NB4 (cell line): ENCODE data around the gene RBM11.
"Not testable (repeated sequence)": the region's sequence is repeated elsewhere in the genome, so short reads cannot be mapped to it uniquely, and the experiment has no call there.

Source experiments
- POLR2A ChIP-seq: IDR thresholded peaks from 2 replicates; pipeline ENCODE4 v1.6.1; 2011; ENCODE audit warnings: mild to moderate bottlenecking; ENCODE audit not compliant: insufficient read length; ENCODE audit errors: extremely low read depth
- TF ChIP-seq, protein P1 (sequence below): IDR thresholded peaks from one replicate; pipeline ENCODE4 v1.5.1; 2012; ENCODE audit warnings: low read depth, low read length

GRCh38 chr21:14166463-14167223, 49.3 kb upstream of the RBM11 start:
- TF ChIP-seq, protein P1, sequence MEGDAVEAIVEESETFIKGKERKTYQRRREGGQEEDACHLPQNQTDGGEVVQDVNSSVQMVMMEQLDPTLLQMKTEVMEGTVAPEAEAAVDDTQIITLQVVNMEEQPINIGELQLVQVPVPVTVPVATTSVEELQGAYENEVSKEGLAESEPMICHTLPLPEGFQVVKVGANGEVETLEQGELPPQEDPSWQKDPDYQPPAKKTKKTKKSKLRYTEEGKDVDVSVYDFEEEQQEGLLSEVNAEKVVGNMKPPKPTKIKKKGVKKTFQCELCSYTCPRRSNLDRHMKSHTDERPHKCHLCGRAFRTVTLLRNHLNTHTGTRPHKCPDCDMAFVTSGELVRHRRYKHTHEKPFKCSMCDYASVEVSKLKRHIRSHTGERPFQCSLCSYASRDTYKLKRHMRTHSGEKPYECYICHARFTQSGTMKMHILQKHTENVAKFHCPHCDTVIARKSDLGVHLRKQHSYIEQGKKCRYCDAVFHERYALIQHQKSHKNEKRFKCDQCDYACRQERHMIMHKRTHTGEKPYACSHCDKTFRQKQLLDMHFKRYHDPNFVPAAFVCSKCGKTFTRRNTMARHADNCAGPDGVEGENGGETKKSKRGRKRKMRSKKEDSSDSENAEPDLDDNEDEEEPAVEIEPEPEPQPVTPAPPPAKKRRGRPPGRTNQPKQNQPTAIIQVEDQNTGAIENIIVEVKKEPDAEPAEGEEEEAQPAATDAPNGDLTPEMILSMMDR = not testable (repeated sequence)
- not testable (repeated sequence) for TF ChIP-seq POLR2A
